NCI-H748 (cell line): ENCODE data around the gene C4orf46.
"Not testable (repeated sequence)": the region's sequence is repeated elsewhere in the genome, so short reads cannot be mapped to it uniquely, and the experiment has no call there.

Experiments
- DNase-seq: peaks from one replicate; lab custom pipeline; 2025; ENCODE audit not compliant: unreplicated experiment; lab: John Stamatoyannopoulos, UW

C4orf46 gene

GRCh38 chr4:158671665-158671914, at the start of gene C4orf46:
Gene C4orf46 (minus strand): TSS chr4:158671887. CDS start chr4:158671801, 86 bp downstream.
- no peak for DNase-seq

GRCh38 chr4:158715802-158716201, 44.1 kb upstream of the C4orf46 start:
- DNase-seq = no peak

- DNase-seq = no peak
Observed at GRCh38 chr4:158714937-158715336, 43.2 kb upstream of the C4orf46 start.

GRCh38 chr4:158712622-158713021, 40.9 kb upstream of the C4orf46 start:
- DNase-seq = not testable (repeated sequence)

- DNase-seq = no peak
Observed at GRCh38 chr4:158710814-158711213, 39.1 kb upstream of the C4orf46 start.

GRCh38 chr4:158704274-158704673, 32.6 kb upstream of the C4orf46 start:
- peak; percentile 58 for DNase-seq

GRCh38 chr4:158688813-158689212, 17.1 kb upstream of the C4orf46 start:
- no peak for DNase-seq

- DNase-seq = no peak
Observed at GRCh38 chr4:158682066-158682465, 10.4 kb upstream of the C4orf46 start.

GRCh38 chr4:158681629-158682028, 9.9 kb upstream of the C4orf46 start:
- no peak for DNase-seq

- no peak for DNase-seq
Observed at GRCh38 chr4:158678767-158679166, 7.1 kb upstream of the C4orf46 start.

GRCh38 chr4:158676076-158676475, 4.4 kb upstream of the C4orf46 start:
- no peak for DNase-seq

- DNase-seq = no peak
Observed at GRCh38 chr4:158673633-158674032, 1.9 kb upstream of the C4orf46 start.

GRCh38 chr4:158671915-158672806, 474 bp upstream of the C4orf46 start, which contains the start of gene ETFDH:
Gene ETFDH (plus strand): TSS chr4:158672296. CDS start chr4:158672457, 161 bp downstream.
- DNase-seq = peak; percentile 98

- DNase-seq = peak; percentile 83
Observed at GRCh38 chr4:158670975-158671664, 567 bp downstream of the C4orf46 start.

- no peak for DNase-seq
Observed at GRCh38 chr4:158669310-158669709, 2.4 kb downstream of the C4orf46 start.

GRCh38 chr4:158667651-158668198, 4.0 kb downstream of the C4orf46 start:
- no peak for DNase-seq

- DNase-seq = no peak
Observed at GRCh38 chr4:158666892-158667291, 4.8 kb downstream of the C4orf46 start.

GRCh38 chr4:158664806-158665205, 6.9 kb downstream of the C4orf46 start:
- DNase-seq = no peak

GRCh38 chr4:158663707-158664625, 7.7 kb downstream of the C4orf46 start:
- DNase-seq = not testable (repeated sequence)

- DNase-seq = not testable (repeated sequence)
Observed at GRCh38 chr4:158663255-158663654, 8.4 kb downstream of the C4orf46 start.

- DNase-seq = no peak
Observed at GRCh38 chr4:158657291-158657690, 14.4 kb downstream of the C4orf46 start.
